GM12801 (cell line): ENCODE measurements around the gene MMP15.

ENCODE experiments used
- TF ChIP-seq, protein P1 (sequence below): IDR thresholded peaks from one replicate; pipeline ENCODE4 v1.5.1; 2011; ENCODE audit warnings: control low read depth; ENCODE audit not compliant: insufficient read length; ENCODE audit errors: extremely low read depth

Gene MMP15

GRCh38 chr16:58024486-58025350, 836 bp upstream of the MMP15 start:
- TF ChIP-seq, protein P1, sequence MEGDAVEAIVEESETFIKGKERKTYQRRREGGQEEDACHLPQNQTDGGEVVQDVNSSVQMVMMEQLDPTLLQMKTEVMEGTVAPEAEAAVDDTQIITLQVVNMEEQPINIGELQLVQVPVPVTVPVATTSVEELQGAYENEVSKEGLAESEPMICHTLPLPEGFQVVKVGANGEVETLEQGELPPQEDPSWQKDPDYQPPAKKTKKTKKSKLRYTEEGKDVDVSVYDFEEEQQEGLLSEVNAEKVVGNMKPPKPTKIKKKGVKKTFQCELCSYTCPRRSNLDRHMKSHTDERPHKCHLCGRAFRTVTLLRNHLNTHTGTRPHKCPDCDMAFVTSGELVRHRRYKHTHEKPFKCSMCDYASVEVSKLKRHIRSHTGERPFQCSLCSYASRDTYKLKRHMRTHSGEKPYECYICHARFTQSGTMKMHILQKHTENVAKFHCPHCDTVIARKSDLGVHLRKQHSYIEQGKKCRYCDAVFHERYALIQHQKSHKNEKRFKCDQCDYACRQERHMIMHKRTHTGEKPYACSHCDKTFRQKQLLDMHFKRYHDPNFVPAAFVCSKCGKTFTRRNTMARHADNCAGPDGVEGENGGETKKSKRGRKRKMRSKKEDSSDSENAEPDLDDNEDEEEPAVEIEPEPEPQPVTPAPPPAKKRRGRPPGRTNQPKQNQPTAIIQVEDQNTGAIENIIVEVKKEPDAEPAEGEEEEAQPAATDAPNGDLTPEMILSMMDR, result no peak

GRCh38 chr16:58026139-58026704, 668 bp downstream of the MMP15 start:
- TF ChIP-seq, protein P1, result no peak

DNA sequence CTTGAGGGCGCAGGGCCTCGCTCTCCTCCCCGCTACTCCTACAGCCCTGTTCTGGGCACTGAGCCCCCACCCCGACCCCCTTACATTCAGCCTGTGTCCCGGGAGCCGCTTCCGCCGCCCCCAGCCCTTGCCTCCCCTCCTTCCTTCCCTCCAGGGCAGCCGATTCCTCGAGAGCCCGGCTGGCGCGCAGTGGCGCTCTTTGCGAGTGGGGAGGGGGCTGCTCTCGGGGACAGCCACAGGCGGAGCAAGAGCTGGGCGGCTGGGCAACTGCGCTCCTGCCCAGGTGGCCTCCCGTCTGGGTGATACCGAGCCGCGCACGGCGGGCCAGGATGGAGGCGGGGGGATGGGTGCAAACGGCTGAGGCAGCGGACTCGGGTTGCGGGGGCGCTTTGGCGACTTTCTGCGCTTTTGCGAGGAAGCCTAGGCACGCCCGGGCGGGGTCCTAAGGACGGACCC, 1.2 kb downstream of the MMP15 start:
- TF ChIP-seq, protein P1, result no peak

GRCh38 chr16:58027161-58027915, 1.8 kb downstream of the MMP15 start:
- TF ChIP-seq, protein P1, result no peak

DNA sequence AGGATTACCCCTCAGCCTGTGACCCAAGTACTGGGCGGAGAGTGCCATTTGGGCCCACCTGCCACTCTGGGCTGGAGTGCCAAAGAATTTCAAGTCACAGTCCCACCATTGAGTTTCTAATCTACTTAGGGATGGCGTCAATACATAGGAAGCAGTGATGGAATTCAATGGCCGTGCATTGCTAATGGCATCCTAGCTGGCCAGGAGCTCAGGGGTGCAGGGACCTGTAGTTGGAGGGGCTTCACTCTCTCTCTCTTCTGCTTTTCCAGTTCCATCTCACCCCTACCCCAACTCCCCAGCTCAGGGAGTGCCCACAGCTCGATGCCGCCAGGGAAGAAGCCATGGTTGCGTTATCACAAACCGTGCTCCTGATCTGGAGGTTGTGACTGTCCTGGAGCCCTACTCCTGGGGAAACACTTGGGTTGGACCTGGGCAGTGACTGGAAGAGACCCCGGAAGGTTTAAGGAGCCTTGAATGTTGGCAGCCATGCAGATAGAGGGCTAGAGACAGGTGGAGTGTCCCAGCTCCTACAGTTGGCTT, 2.4 kb downstream of the MMP15 start:
- TF ChIP-seq, protein P1, result no peak

GRCh38 chr16:58028541-58029070, 3.1 kb downstream of the MMP15 start:
- TF ChIP-seq, protein P1, result no peak

DNA sequence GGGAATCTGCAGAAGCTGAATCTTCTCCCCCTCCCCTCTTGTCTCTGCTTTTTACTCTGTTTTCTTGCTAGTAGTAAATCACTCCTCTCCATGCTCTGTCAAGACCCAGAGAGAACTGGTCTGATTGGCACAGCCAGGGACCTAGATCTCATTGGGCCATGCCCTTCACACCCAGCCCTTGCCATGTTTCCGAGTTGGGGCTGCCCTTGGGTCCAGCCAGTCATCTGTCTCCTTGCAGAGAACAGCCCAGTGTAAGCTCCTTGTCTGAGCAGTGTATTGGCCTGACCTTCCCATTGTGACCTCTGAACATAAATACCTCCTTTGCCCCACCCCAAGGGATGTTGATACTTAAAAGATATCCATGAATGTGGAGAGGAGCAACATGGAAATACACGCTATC, 3.9 kb downstream of the MMP15 start:
- TF ChIP-seq, protein P1, result no peak
